Stimulated activated CD4-positive, alpha-beta T cell treated with anti-CD3 and anti-CD28 coated beads, Interleukin-12 subunit alpha, Interleukin-12 subunit beta, amount 100 ng/mL, for 4 hours (primary cell): ENCODE data around the gene TMEM220.
"Not testable (repeated sequence)": the region's sequence is repeated elsewhere in the genome, so short reads cannot be mapped to it uniquely, and the experiment has no call there.

Experiments
- DNase-seq: peaks from one replicate; pipeline ENCODE4 v3.0.0-alpha.2; 2020

Gene TMEM220

GRCh38 chr17:10754861-10755591, 25.2 kb upstream of the TMEM220 start:
- no peak for DNase-seq

- peak; percentile 10 for DNase-seq
These were observed 24.3 kb upstream of the TMEM220 start for GRCh38 chr17:10754109-10754508.

DNA sequence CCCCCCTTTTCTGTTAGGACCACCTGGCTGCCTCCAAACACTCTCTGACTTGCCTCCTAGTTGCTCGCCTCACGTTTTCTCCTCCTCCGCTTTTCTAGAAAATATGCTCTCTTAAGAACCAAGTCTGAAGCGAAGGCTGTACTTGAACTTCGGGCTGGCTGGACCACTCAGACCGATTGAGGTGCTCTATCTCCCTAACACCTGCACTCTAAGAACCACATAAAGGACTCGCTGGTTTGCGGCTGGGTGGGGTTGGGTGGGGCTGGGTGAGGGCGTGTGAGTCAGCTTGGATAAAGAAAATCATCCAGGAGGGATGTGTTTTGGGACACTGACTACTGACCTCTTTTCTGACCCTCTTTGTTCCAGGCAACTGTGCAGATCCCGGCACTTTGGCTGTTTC, 22.9 kb upstream of the TMEM220 start:
- no peak for DNase-seq

DNA sequence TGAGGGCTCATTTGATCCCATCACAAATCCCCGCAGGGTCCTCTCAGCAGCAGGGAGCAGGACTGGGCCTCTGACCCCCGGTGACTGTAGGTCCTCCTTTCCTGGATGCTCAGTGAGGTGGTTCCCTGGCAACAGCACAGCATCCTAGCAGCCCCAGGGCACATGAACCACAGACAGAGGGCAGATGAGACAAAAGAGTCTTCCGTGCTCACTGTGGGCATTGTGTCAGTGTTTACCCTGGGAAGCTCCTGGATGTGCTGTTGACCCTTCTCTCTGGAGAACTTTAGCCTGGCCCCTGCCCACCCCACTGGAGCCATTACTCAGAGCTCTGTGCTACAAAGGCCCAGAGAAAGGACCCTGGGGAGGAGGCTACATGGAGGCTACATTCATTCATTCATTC, 21.7 kb upstream of the TMEM220 start:
- DNase-seq: no peak

DNA sequence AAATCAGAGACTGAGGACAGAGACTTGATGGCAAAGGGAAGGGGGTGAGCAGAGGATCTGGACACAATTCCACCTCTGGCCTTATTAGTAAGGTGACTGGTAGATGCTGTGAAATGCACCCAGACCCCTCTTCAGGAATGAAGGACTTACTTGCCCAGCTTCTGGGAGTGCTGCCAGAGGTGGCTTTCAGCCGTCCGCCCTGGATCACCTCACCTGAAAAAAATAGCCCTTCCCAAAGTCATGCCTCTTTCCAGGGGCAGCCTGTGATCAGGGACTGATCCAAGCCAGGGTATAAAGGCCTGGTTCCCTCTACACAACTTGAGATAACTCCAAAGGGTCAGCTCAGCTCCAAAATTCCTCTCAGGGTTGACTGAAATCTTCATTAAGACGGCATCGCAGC, 20.4 kb upstream of the TMEM220 start:
- no peak for DNase-seq

- no peak for DNase-seq
These were observed 18.8 kb upstream of the TMEM220 start for GRCh38 chr17:10748531-10749181.

DNA sequence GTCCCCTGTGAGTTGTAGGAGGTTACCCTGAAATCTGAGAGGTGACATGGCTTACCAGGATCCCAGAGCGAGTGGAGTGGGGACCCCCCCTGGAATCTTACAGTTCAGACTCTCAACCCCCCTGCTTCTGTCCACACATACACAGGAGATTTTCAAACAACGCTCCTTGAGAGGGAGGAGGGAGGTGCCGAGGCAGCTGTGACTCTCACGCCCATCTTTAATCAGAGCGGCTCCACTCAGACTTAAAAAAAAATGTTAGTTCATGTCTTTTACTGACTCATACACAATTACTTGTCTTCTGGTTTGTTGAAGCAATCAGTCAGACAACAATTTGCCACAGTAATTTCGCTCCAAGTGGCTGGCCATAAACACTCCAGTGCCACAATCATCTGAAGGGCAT, 15.4 kb upstream of the TMEM220 start:
- no peak for DNase-seq

GRCh38 chr17:10744501-10745000, 14.7 kb upstream of the TMEM220 start:
- DNase-seq: no peak

DNA sequence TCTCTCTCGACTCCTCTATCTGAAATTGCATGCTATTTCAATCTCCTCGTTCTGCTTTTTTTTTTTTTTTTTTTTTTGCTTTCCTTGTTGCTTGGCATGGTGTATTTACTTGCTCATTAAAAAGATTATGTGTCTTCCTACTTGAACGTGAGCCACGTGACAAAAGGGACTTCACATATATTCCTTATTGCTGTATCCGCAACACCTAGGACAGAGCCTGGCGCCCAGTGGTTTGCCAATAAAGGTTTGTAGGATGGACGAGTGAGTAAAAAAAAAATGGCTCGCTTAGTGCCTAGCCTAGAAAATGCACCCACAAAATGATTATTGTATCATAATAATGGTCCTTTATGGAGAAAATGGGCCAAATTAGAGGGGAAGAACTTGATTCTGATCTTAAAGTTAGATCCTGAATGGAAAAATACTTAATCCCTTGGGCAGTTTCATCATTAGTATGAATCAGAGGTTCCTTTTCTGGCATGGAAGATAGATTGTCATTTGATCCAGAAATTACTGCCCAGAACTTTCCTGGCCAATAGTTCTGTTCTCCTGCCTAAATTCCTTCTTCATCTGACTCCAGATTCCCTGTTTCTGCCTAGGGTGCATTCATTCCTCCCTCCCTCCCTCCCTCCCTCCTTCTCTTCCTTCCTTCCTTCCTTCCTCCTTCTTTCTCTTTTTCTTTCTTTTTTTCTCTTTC, 13.6 kb upstream of the TMEM220 start:
- DNase-seq: no peak

- DNase-seq: no peak
These were observed 12.6 kb upstream of the TMEM220 start for GRCh38 chr17:10742431-10742830.

DNA sequence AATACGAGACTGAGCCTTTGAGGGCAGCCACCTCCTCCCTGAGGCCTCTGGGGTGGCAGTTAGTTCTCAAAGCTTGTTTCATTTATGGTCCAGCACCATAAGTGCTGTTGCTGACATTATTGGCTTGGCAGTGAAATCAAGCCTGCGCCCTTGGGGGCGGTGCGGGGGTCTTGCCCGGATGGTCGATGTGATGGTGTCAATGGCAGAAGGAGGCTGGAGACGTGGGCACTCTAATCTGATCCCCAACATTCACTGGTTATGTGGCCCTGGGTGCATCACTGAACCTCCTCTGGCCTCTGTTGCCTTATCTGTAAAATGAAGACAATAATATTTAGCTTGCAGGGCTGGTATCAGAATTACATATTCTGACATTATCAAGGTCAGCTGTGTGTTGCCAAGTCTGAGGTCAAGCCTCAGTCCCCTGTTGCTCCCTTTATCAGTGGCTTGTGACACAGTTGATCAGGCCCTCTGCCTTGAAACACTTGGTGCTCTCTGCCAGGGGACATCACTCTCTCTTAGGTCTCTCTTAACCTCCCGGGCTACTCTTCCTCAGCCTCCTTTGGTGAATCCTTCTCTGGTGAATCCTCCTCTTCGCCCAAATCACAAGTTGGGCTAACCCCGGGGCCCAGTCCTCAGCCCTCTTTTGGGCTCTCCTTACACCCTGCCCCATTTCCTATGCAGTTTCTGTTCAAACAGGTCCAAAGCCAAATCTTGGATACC, 11.8 kb upstream of the TMEM220 start:
- DNase-seq: no peak

DNA sequence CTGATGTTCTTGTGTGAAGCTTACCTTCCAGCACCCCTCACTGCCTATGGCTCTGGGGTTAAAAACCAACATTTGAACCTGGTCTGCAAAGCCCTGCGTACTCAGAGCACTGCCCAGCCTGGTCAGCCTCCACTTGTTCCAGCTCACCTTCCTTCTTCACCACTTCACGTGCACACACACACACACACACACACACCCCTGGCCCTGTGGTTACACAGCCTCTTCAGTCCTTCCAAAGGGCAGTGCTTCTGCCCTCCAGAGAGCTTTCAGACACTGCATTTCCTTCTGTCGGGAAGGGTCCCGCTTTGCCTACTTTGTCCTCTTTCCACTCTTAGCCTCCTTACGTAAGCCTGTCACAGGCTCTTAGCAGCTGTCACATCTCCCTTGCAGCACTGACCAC, 9.6 kb upstream of the TMEM220 start:
- no peak for DNase-seq

- DNase-seq: no peak
These were observed 8.9 kb upstream of the TMEM220 start for GRCh38 chr17:10738521-10739258.

- no peak for DNase-seq
These were observed 7.9 kb upstream of the TMEM220 start for GRCh38 chr17:10737736-10738135.

- no peak for DNase-seq
These were observed 7.4 kb upstream of the TMEM220 start for GRCh38 chr17:10737168-10737622.

DNA sequence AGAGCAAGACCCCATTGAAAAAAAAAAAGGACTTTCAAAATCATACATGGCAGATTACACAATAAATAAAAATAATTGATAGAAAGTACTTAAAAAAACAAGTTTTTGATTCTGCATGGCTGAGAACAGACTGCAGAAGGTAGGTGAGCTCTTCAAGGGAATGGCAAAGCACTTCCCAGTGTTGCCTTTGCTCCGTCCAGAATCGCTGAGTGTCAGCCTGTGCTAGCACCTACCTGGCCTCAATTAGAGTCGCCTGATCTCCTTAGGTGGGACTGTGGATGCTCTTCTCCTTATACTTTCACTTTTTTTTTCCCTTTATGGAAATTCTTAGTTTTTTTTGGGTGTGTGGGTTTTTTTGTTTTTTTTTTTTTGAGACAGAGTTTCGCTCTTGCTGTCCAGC, 6.0 kb upstream of the TMEM220 start:
- no peak for DNase-seq

- no peak for DNase-seq
These were observed 5.4 kb upstream of the TMEM220 start for GRCh38 chr17:10735251-10735650.

- no peak for DNase-seq
These were observed 3.8 kb upstream of the TMEM220 start for GRCh38 chr17:10733666-10734065.

DNA sequence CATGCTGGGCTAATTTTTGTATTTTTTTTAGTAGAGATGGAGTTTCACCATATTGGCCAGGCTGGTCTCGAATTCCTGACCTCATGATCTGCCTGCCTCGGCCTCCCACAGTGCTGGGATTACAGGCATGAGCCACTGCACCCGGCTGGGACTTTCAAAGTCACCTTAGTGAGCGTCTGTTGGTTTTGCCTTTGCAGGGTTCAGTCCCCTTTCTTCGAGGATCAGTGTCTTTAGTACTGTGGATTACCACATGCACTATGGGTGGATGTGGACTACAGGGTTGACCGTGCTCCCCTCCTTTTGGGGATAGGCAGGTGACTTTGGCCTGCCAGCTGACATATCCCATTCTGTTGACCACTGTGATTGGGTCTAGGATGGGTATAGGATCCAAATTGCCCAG, 2.3 kb upstream of the TMEM220 start:
- not testable (repeated sequence) for DNase-seq

- no peak for DNase-seq
These were observed 1.6 kb upstream of the TMEM220 start for GRCh38 chr17:10731408-10731879.

GRCh38 chr17:10730247-10730646, 424 bp upstream of the TMEM220 start:
- DNase-seq: not testable (repeated sequence)

- no peak for DNase-seq
These were observed 1.4 kb downstream of the TMEM220 start for GRCh38 chr17:10728331-10728892.
